B cell (primary cell): ENCODE results near the gene METTL25. TPM values are rescaled to one million over a fixed set of nuclear protein-coding genes. Genes with fewer than 3 reads are reported as not detected.

Experiments used
- ATAC-seq: fragments of 200-7000 bp; cut with Tn5 transposase; one replicate; pipeline ENCODE4 v1.10.0; 2021; ENCODE audit warnings: low read depth, mild to moderate bottlenecking, moderate number of reproducible peaks, moderate library complexity
- CTCF ChIA-PET: fragments of 350-600 bp; sonication (Branson Sonifier 250); formaldehyde crosslinking; loops from one replicate; lab custom pipeline; 2021; ENCODE audit warnings: antibody characterized with exemption, inconsistent platforms; lab: Charles Lee
- POLR2A ChIA-PET: fragments of 350-600 bp; sonication (Branson Sonifier 250); formaldehyde crosslinking; loops from one replicate; lab custom pipeline; 2021; ENCODE audit warnings: antibody characterized with exemption; lab: Charles Lee
- DNase-seq: peaks from one replicate; pipeline ENCODE4 v3.0.0; 2013
- H2AFZ ChIP-seq: 2 replicates; pipeline ENCODE4 v1.6.1; 2012; ENCODE audit warnings: mild to moderate bottlenecking, low read depth, low read length; ENCODE audit not compliant: insufficient read depth, poor library complexity, severe bottlenecking
- H3K27ac ChIP-seq, 2 donors: 1 replicate in 1 of 2; 2 replicates in 1 of 2; pipeline ENCODE4 v1.5.1; 2012 to 2013; ENCODE audit warnings: low read length in 2 of 2, mild to moderate bottlenecking in 2 of 2, moderate library complexity in 1 of 2
- H3K27me3 ChIP-seq, 4 experiments: fragments of 200-600 bp in 1 of 4; sonication (generic) in 1 of 4; replicated peaks in 1 of 4; 1 replicate in 2 of 4; 2 replicates in 2 of 4; pipeline versions ENCODE4 v1.6.1 to v1.7.0; 2013 to 2016; ENCODE audit warnings: low read length in 3 of 4, mild to moderate bottlenecking in 2 of 4, mixed read lengths in 1 of 4, moderate library complexity in 1 of 4; ENCODE audit not compliant: insufficient read depth in 4 of 4, control insufficient read depth in 3 of 4; ENCODE audit errors: control extremely low read depth in 1 of 4
- H3K36me3 ChIP-seq, 2 experiments: replicated peaks in 1 of 2; 1 replicate in 1 of 2; 2 replicates in 1 of 2; pipeline versions ENCODE4 v1.6.1 to v1.7.1; 2013; ENCODE audit warnings: low read length in 1 of 2; ENCODE audit not compliant: insufficient read depth in 2 of 2, control insufficient read depth in 1 of 2; ENCODE audit errors: control extremely low read depth in 1 of 2, extremely low read depth in 1 of 2
- H3K4me1 ChIP-seq, 2 donors: fragments of 200-600 bp in 1 of 2; sonication (generic) in 1 of 2; 1 replicate in 1 of 2; 2 replicates in 1 of 2; pipeline versions ENCODE4 v1.5.1 to v1.6.1; 2013 to 2017; ENCODE audit warnings: low read length in 2 of 2; ENCODE audit not compliant: control insufficient read depth in 2 of 2, insufficient read depth in 2 of 2
- H3K4me2 ChIP-seq: replicated peaks from 2 replicates; pipeline ENCODE3; 2012; ENCODE audit warnings: mild to moderate bottlenecking, low read depth, low read length; ENCODE audit not compliant: poor library complexity, severe bottlenecking
- H3K4me3 ChIP-seq, 5 experiments: fragments of 200-600 bp in 1 of 5; sonication (generic) in 1 of 5; 1 replicate in 3 of 5; 2 replicates in 2 of 5; pipeline versions ENCODE4 v1.5.1 to v1.7.0; 2011 to 2016; ENCODE audit warnings: low read length in 4 of 5, mild to moderate bottlenecking in 4 of 5, low read depth in 2 of 5, control low read depth in 1 of 5, moderate library complexity in 1 of 5; ENCODE audit not compliant: insufficient read depth in 1 of 5; ENCODE audit errors: control extremely low read depth in 1 of 5, extremely low read depth in 1 of 5
- H3K79me2 ChIP-seq: fragments of 200-600 bp; sonication (generic); one replicate; pipeline ENCODE4 v1.6.0; 2016; ENCODE audit warnings: low read length; ENCODE audit not compliant: control insufficient read depth, insufficient read depth
- H3K9ac ChIP-seq: fragments of 200-600 bp; sonication (generic); 2 replicates; pipeline ENCODE4 v1.6.1; 2017; ENCODE audit warnings: mild to moderate bottlenecking, low read length, moderate library complexity
- H3K9me3 ChIP-seq, 3 donors: one replicate each; pipeline versions ENCODE4 v1.6.1 to v1.7.1; 2013; ENCODE audit warnings: low read length in 2 of 3; ENCODE audit not compliant: control insufficient read depth in 2 of 3, insufficient read depth in 1 of 3; ENCODE audit errors: control extremely low read depth in 1 of 3
- H4K20me1 ChIP-seq: 2 replicates; pipeline ENCODE4 v1.6.0; 2012; ENCODE audit warnings: mild to moderate bottlenecking, low read length; ENCODE audit not compliant: insufficient read depth, control insufficient read depth, poor library complexity, severe bottlenecking
- H3K27ac Mint-ChIP-seq: one replicate; pipeline ENCODE4 v1.8.0; 2021; ENCODE audit warnings: mixed read lengths
- H3K27me3 Mint-ChIP-seq: one replicate; pipeline ENCODE4 v1.8.0; 2021; ENCODE audit warnings: mixed read lengths
- H3K4me1 Mint-ChIP-seq: one replicate; pipeline ENCODE4 v1.8.0; 2021; ENCODE audit warnings: mixed read lengths
- H3K4me3 Mint-ChIP-seq: one replicate; pipeline ENCODE4 v1.8.0; 2021; ENCODE audit warnings: mixed read lengths
- H3K9me3 Mint-ChIP-seq: one replicate; pipeline ENCODE4 v1.8.0; 2022; ENCODE audit warnings: mixed read lengths; ENCODE audit not compliant: insufficient read depth
- CTCF ChIP-seq: fragments of 200-600 bp; IDR thresholded peaks from one replicate; pipeline ENCODE4 v1.8.0; 2022; ENCODE audit warnings: antibody characterized with exemption, mild to moderate bottlenecking
- EZH2 ChIP-seq: IDR thresholded peaks from 2 replicates; pipeline ENCODE4 v1.6.1; 2012; ENCODE audit warnings: borderline replicate concordance, low read depth, mild to moderate bottlenecking, moderate library complexity, low read length; ENCODE audit not compliant: insufficient read depth, poor library complexity, severe bottlenecking
- WGBS: methylation state at CpG from one replicate; pipeline ENCODE4 v1.1.5; 2013; ENCODE audit warnings: missing lambda C conversion rate; ENCODE audit not compliant: insufficient coverage; 5-methylcytosine and 5-hydroxymethylcytosine counted together
- intact Hi-C: fragments of 100-400 bp; cut with micrococcal nuclease; formaldehyde crosslinking; loops from one replicate; pipeline ENCODE4 v1.10.0; 2022
- polyA plus RNA-seq: library from polyadenylated mRNA; depleted of rRNA; stranded (reverse); fragments of >200 nt; gene quantifications from 2 replicates; pipeline ENCODE4 v1.2.3, GENCODE V29; 2012
- total RNA-seq, 2 donors: library from RNA; stranded (reverse); fragments of 120-200 nt in 1 of 2; gene quantifications; 1 replicate in 1 of 2; 2 replicates in 1 of 2; pipeline versions ENCODE4 v1.2.3 to v1.2.4, GENCODE V29; 2013 to 2022

Gene METTL25
- total and polyA plus RNA-seq, 2 donors (not counting 1 experiment from before 2014, with no cell fraction given): 5.4 to 24.1 TPM

- H3K79me2 ChIP-seq: no peaks in the 10 kb centered on the region
- H3K4me3 ChIP-seq: no peak overlapping the region
- DNase-seq (no peak), ATAC-seq (no peak)
- no peak for TF ChIP-seq EZH2
- no peak for TF ChIP-seq CTCF
- ChIA-PET CTCF (no interaction called here), POLR2A (no interaction called here)
- no peaks in the 10 kb centered on the region for H4K20me1 ChIP-seq
- H3K9me3 Mint-ChIP-seq: peaks cover 8% of the 10 kb centered on the region
- H3K27me3 ChIP-seq: no peaks in the 10 kb centered on the region
- intact Hi-C loops: no loop called here
- no peak overlapping the region for H2AFZ ChIP-seq
- no peaks in the 10 kb centered on the region for H3K27me3 Mint-ChIP-seq
- H3K27ac Mint-ChIP-seq: no peak overlapping the region
- H3K9ac ChIP-seq: no peak overlapping the region
- no peaks in the 10 kb centered on the region for H3K4me1 ChIP-seq
- H3K4me1 Mint-ChIP-seq: peaks cover 6% of the 10 kb centered on the region
- 90% methylated on average over 2 of the region's 2 CpGs for WGBS
- peaks cover 0 to 14% (median 3%) of the 10 kb centered on the region in 3 donors for H3K9me3 ChIP-seq
- H3K36me3 ChIP-seq: no peaks in the 10 kb centered on the region
- H3K4me3 Mint-ChIP-seq: no peak overlapping the region
- no peak overlapping the region for H3K27ac ChIP-seq
- H3K4me2 ChIP-seq: no peak overlapping the region
These were observed 116.5 kb downstream of the METTL25 start for GRCh38 chr12:82474798-82475184.

- no peak overlapping the region for H3K9ac ChIP-seq
- no peak for DNase-seq
These were observed 116.9 kb downstream of the METTL25 start for GRCh38 chr12:82475211-82475610.

More at GRCh38 chr12:82475211-82475610, 116.9 kb downstream of the METTL25 start:
- Histone ChIP-seq H3K9me3 (peaks cover 0 to 14% (median 3%) of the 10 kb centered on the region in 3 donors), H3K4me2 (no peak overlapping the region), H3K79me2 (no peaks in the 10 kb centered on the region), H3K27ac (no peak overlapping the region), H4K20me1 (no peaks in the 10 kb centered on the region), H2AFZ (no peak overlapping the region), H3K4me1 (no peaks in the 10 kb centered on the region), H3K4me3 (no peak overlapping the region), H3K27me3 (no peaks in the 10 kb centered on the region), H3K36me3 (no peaks in the 10 kb centered on the region)
- intact Hi-C loops: no loop called here
- ChIA-PET POLR2A (no interaction called here), CTCF (no interaction called here)
- H3K4me3 Mint-ChIP-seq: no peak overlapping the region
- H3K27ac Mint-ChIP-seq: no peak overlapping the region
- no peak for ATAC-seq
- TF ChIP-seq EZH2: no peak
- TF ChIP-seq CTCF: no peak
- H3K9me3 Mint-ChIP-seq: peaks cover 6% of the 10 kb centered on the region
- H3K4me1 Mint-ChIP-seq: peaks cover 6% of the 10 kb centered on the region
- no CpG with 5 or more reads among the region's 1 CpG for WGBS
- H3K27me3 Mint-ChIP-seq: no peaks in the 10 kb centered on the region
